AG09319 (cell line): Measurements from ENCODE around the gene EPB41L4A.

Experiments used
- DNase-seq: peaks from one replicate; pipeline ENCODE4 v3.0.0-alpha.2; 2010; ENCODE audit warnings: low read depth; ENCODE audit errors: extremely low read depth
- TF ChIP-seq, protein P1 (sequence below): IDR thresholded peaks from 2 replicates; pipeline ENCODE4 v1.5.1; 2011; ENCODE audit warnings: low read depth, mild to moderate bottlenecking, inconsistent platforms, low read length, moderate library complexity

The EPB41L4A gene

DNA sequence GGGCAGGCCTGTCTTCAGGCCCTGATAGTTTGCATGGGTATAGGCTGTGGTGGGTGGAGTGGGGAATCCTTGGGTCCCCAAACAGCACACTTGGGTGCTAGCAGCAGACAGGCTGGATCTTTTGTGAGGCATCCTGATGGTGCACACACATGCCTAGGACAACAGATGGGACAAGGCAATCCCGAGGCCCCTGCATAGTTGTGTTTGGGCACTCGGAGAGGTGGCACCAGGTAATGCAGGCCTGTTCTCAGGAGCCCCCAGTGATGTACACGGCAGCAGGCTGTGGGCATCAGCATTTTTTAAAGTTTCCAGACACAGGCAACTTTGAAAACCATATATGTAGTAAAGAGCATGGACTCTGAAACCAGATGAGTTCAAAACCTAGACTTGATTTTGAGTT, 65.4 kb downstream of the EPB41L4A start:
- TF ChIP-seq, protein P1, sequence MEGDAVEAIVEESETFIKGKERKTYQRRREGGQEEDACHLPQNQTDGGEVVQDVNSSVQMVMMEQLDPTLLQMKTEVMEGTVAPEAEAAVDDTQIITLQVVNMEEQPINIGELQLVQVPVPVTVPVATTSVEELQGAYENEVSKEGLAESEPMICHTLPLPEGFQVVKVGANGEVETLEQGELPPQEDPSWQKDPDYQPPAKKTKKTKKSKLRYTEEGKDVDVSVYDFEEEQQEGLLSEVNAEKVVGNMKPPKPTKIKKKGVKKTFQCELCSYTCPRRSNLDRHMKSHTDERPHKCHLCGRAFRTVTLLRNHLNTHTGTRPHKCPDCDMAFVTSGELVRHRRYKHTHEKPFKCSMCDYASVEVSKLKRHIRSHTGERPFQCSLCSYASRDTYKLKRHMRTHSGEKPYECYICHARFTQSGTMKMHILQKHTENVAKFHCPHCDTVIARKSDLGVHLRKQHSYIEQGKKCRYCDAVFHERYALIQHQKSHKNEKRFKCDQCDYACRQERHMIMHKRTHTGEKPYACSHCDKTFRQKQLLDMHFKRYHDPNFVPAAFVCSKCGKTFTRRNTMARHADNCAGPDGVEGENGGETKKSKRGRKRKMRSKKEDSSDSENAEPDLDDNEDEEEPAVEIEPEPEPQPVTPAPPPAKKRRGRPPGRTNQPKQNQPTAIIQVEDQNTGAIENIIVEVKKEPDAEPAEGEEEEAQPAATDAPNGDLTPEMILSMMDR, result no peak
- DNase-seq, result no peak

GRCh38 chr5:112351225-112351624, 67.9 kb downstream of the EPB41L4A start:
- DNase-seq, result no peak
- TF ChIP-seq, protein P1, result no peak

DNA sequence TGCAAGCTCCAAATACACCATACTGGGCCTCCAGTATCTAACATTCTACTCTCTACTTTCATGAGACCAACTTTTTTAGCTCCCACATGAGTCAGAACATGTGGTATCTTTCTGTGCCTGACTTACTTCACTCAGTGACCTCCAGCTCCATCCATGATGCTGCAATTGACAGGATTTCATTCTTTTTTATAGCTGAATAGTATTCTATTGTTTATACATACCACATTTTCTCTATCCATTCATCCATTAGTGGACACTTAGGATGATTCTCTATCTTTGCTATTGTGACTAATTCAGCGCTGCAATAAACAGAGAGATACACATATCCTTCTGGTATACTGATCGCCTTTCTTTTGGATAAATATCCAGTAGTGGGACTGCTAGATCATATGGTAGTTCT, 68.5 kb downstream of the EPB41L4A start:
- TF ChIP-seq, protein P1, result no peak

DNA sequence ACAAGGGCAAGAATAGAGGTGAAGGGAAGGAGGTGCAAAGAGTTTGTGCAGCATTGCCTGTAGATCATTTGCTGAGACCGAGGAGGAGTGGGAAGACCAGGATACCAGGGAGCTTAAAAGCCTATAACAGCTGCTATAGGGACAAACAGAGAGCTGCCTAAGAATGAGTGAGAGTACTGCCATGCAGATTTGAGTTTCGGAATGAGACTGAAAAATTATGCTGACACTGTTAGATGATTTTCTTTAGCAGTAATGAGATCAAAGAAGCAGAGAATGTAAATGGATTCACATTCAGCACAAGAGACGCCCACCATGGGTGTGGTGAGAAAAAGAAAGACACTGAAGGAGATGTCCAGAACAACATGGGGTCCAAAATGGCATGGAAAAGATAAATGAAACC, 69.7 kb downstream of the EPB41L4A start:
- TF ChIP-seq, protein P1, result no peak
- no peak for DNase-seq

More for the DNA sequence above, 68.5 kb downstream of the EPB41L4A start:
- no peak for DNase-seq

- DNase-seq, result no peak
Measured at GRCh38 chr5:112348915-112349314, 70.2 kb downstream of the EPB41L4A start.

GRCh38 chr5:112348387-112348786, 70.7 kb downstream of the EPB41L4A start:
- DNase-seq, result no peak
- TF ChIP-seq, protein P1, result no peak

More at GRCh38 chr5:112348915-112349314, 70.2 kb downstream of the EPB41L4A start:
- TF ChIP-seq, protein P1, result no peak

- DNase-seq, result no peak
- TF ChIP-seq, protein P1, result no peak
Measured at GRCh38 chr5:112346411-112347044, 72.5 kb downstream of the EPB41L4A start.
